C1 segment of cervical spinal cord (tissue), 14 donors: ENCODE measurements around the gene EIF2B5.
"Not testable (repeated sequence)": the region's sequence is repeated elsewhere in the genome, so short reads cannot be mapped to it uniquely, and the experiment has no call there.

Source experiments
- DNase-seq, 14 donors: peaks; one replicate each; lab custom pipeline; 2025; lab: John Stamatoyannopoulos, UW

Gene EIF2B5

DNA sequence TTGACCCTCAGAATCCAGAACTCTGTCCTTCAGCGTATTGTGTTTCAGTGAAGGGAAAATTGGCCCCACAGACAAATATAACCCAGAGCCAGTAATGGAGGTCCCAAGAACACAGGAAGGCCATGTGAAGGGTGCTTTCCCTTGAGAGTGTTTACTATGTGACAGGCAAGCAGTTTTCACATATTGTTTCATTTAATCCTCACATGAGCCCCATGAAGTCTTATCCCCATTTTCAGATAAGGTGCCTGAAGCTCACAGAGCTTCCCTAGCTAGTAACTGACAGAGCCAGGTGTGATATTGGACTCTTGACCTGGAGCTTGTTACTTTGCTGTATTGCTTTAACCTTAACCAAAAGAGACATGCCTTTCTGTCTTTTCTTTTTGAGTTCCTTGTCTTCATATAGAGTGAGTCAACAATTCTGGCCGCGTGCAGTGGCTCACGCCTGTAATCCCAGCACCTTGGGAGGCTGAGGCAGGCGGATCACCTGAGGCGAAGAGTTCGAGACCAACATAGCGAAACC, 10.7 kb downstream of the EIF2B5 start:
- no peak for DNase-seq

DNA sequence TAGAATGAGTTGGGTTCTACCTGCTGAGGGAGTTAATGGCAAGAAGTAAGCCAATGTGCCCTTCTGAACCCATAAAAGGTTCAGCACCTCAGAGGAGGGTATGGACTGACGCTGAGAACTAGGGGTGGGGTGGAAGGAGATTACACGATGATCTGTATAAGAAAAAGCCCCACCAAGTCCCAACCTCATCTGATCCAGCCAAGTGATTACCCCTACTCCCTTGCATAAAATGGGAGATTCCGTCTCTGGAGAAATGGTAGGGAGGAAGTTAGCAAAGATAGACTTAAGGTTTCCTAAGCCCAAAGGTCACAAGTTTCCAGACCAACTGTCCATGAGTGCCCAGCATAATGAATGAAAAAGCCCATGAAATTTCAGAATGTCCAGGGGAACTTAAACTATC, 12.9 kb downstream of the EIF2B5 start:
- DNase-seq = no peak

DNA sequence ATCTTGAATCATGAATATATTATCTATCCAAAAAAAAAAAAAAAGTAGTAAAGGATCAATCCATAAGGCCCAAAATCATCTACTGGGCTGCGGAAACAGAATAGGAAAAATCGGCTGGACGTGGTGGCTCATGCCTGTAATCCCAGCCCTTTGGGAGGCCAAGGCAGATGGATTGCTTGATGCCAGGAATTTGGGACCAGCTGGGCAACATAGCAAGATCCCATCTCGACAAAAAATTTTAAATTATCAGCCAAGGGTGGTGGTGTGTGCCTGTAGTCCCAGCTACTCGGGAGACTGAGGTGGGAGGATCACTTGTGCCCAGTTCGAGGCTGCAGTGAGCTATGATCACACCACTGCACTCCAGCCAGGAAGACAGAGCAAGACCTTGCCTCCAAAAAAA, 14.0 kb downstream of the EIF2B5 start:
- no peak for DNase-seq

DNA sequence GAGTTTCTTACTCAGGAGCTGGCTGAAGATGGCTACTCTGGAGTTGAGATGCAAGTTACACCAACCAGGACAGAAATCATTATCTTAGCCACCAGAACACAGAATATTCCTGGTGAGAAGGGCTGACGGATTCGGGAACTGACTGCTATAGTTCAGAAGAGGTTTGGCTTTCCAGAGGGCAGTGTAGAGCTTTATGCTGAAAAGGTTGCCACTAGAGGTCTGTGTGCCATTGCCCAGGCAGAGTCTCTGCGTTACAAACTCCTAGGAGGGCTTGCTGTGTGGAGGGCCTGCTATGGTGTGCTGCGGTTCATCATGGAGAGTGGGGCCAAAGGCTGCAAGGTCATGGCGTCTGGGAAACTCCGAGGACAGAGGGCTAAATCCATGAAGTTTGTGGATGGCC, 14.6 kb downstream of the EIF2B5 start:
- not testable (repeated sequence) for DNase-seq

DNA sequence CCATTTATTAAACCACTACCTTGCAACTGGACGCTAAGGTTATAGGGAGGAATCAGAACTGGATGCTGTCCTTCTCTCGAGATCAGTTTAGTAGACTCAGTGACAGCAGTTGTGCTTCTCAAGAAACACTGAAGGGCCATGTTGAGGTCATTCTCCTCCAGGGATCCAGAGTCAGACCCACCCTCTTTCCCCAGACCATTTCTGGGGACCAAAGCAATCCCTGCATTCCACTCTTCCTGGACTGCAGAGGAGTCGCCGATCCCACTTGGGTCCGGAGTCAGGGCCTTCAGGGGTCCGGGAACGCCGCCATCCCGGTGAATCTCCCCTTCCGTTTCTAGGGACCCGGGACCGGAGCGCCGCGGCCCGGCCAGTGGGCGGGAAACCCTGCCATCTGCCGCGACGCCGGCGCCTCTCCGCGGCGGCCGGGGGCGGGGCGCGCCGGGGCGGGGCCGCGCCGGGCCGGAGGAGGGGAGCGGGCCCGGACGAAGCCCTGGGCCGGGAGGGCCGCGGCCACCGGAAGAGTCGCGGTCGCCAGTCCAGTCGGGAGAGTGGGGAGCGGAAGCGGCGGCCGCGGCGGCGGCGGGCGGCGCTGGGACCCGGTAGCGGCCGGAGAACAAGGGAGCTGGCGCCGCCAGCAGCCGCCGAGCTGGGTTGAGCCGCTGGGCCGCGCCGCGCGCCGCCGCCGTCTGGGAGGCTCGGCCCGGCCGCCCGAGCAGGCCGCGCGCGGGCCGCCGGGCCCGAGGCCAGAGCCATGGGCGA, 19.9 kb downstream of the EIF2B5 start, which contains the start of gene DVL3:
DVL3 (plus strand) TSS at position 493 of the 759 bp plus-strand sequence; CDS start at position 752, 259 bp downstream.
- DNase-seq = peak in 13 of 14 donors; percentile 21 to 77 (median 56)

DNA sequence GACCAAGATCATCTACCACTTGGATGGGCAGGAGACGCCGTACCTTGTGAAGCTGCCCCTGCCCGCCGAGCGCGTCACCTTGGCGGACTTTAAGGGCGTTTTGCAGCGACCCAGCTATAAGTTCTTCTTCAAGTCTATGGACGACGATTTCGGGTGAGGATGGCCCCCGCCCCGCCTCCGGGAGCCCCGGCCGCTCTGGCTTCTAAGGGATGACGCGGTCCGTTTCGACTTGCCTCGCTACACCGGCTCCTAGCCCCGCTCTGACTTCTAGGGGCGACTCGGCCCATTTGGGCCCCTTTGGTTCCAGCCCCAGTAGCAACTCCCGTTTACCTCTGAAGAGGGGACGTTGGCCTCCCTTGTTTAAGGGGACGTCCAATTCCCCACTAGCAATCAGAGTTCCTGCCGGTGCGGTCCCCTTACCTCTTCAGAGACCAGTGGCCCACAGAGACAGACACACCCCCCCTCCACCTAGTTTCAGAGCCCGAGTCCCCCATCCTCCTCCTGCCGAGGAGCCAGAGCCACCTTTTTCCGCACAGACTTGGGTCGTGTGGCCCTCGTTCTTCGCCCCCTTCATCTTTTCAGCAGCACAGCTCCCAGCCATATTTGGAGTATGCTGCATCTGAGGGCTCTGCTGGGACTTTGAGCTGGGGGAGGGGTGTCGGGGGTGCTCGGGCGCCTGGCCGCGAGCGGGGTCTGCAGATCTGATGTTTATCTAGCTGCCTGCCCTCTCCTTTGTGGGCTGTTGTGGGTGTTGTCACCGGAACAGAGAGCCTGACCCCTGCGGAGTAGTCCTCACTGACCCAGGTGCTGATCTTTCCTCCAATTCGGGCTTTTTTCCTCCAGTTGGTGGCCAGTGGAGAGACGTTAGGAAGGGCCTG, 20.7 kb downstream of the EIF2B5 start:
- peak in 9 of 14 donors; percentile 36 to 74 (median 53) for DNase-seq

DNA sequence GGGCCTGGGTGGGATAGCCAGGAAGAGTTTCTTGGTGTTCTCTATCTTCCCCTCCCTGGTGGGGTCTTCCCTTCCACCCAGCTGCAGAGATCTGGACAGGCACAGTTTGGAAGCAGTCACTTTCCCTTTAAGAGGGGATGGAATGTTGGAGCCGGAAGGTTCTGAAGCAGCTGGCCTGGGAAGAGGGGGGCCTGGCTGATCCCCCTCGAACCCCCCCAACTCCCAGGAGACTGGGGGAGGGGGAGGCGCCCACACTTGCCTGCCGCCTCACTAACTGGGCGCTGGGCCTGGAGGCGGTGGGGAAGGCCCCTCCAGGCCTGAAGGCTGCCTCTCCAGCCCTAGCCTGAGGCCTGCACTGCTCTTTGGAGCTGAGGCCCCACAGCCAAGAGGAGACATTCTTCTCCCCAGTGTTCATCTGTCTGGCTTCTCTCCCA, 21.4 kb downstream of the EIF2B5 start:
- peak in 11 of 14 donors; percentile 19 to 74 (median 44) for DNase-seq

DNA sequence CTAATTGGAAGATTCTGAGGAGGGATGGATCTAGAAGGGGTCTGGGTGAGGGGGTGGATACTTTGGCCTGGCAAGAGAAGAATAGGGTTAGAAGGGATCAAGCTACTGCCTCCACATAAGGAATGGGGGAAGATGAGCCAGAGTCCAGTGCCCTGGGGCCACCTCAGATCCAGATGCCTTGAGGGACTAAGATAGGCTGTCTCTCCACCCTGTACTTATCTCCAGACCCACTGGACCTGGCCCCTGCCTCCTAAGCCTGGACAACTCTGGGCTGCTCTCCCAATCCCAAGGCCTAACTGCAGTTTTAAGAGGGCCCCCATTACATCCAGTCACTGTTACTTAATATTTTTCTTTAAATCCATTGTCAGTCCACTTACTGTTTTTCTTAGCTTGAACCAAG, 22.0 kb downstream of the EIF2B5 start:
- no peak for DNase-seq

DNA sequence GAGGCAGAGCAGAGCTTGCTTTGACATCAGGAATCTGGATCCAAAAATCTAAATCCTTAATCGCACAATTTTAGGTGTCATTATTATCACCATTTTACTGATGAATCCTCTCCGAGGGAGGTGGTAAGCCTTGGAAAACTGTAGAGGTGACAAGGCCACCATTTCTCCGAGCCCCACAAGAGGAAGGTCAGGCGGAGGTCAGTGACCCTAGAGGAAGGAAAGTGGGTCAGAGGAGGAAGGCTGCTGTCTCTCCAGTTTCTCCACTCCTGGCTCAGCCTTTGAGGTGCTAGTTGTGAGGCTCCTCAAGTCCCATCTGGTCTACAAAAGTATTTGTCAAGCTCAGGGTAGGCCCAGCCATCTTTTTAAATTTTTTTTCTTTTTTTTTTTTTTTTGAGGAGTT, 23.2 kb downstream of the EIF2B5 start:
- no peak for DNase-seq

DNA sequence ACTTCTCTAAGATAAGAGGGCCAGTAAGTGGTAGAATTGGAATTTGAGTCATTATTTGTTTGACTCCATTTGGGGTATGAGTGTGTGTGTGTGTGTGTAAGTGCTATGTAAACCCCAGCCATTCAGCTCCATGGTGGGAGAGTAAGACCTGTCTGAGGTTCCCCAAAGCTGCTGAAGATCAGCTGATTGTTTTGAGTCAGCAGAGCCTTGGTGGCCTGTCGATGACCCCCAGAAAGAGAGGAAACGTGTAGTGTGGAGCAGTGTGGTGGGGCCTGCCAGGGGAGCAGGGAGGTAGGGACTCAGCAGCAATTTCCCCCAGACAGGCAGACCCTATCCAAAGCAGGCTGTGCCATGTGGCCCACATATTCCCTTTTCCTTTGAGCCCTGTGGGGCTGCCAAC, 25.3 kb downstream of the EIF2B5 start:
- no peak for DNase-seq

DNA sequence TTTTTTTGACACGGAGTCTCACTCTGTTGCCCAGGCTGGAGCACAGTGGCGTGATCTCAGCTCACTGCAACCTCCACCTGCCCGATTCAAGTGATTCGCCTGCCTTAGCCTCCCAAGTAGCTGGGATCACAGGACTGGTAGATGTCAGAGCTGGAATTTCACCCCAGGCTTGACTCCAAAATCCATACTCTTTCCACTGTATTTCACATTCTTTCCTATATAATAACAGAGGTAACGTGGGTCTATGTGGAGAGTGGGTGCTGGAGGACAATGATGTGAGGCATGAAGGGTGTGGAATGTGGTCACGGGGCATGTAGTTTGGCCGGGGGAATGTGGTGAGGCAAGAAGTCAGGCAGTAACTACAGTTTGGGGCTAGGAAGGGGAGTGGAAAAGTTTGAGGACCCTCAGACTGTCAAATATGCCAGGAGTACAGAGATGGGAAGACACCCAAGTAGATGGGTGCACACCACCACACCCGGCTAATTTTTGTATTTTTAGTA, 27.5 kb downstream of the EIF2B5 start:
- DNase-seq = not testable (repeated sequence)

DNA sequence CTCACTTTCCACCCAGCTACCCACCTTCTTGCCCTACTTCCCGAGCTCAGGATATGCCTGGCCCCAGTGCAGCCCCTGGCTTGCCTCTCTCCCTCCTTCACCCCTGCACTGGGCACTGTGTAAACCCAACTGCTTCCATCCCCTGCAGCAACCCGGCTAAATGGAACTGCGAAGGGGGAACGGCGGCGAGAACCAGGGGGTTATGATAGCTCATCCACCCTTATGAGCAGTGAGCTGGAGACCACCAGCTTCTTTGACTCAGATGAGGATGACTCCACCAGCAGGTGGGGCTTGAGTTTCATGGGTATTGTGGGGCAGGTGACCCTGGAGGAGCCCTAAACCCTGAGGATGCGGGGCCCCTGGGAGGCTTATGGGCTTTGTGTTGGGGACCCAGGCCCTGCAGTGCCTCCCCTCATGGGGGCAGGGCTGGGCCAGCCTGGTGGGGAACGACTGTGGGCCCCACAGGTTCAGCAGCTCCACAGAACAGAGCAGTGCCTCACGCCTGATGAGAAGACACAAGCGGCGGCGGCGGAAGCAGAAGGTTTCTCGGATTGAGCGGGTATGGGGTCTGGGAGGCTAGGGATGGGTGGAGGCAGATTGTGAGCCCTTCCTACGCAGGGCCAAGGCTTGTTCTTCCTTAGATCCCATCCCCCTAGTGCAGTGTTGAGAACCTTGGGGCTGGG, 29.6 kb downstream of the EIF2B5 start:
- DNase-seq = no peak

DNA sequence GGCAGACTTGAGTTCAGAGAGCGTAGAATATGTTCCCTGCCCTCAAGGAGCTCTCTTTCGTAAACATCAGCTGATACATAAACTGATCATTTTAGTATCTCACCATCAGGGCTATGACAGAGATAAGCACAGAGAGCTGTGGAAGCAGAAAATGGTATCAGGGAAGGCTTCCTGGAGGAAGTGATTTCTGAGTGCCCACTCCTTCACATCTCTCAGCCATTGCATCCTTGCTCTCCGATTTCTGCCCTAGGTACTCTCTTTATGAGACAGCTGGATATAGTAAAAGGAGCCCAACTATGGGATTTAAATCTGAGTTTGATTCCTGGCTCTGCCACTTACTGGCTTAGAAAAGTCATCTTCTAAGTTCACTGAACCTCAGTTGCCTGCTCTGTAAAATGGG, 30.4 kb downstream of the EIF2B5 start:
- DNase-seq = no peak

DNA sequence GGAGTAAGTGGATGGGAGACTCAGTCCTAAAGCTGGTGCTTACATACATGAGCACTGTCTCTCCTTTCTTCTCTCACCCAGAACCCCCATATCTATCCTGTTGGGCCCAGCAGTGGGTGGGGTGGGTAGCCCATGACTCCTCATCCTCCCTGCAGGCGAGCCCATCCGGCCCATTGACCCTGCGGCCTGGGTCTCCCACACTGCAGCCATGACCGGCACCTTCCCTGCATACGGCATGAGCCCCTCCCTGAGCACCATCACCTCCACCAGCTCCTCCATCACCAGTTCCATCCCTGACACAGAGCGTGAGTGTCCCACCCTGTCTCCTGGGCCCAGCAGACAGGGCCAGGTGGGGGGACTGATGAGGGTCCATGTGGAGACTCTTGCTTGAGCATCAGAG, 31.5 kb downstream of the EIF2B5 start:
- no peak for DNase-seq

DNA sequence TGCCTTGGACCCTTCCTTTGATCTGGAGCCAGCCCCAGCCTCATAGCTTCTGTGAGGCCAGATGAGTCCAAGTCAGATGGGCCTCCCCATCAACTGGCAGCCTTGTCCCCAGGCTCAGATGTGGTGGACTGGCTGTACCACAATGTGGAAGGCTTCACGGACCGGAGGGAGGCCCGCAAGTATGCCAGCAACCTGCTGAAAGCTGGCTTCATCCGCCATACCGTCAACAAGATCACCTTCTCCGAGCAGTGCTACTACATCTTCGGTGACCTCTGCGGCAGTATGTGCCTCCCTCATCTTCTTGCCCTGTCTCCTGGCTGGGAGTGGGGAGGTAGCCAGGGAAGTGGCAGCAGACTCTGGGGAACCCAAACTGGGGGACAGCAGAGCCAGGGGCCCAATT, 32.6 kb downstream of the EIF2B5 start:
- DNase-seq = no peak

DNA sequence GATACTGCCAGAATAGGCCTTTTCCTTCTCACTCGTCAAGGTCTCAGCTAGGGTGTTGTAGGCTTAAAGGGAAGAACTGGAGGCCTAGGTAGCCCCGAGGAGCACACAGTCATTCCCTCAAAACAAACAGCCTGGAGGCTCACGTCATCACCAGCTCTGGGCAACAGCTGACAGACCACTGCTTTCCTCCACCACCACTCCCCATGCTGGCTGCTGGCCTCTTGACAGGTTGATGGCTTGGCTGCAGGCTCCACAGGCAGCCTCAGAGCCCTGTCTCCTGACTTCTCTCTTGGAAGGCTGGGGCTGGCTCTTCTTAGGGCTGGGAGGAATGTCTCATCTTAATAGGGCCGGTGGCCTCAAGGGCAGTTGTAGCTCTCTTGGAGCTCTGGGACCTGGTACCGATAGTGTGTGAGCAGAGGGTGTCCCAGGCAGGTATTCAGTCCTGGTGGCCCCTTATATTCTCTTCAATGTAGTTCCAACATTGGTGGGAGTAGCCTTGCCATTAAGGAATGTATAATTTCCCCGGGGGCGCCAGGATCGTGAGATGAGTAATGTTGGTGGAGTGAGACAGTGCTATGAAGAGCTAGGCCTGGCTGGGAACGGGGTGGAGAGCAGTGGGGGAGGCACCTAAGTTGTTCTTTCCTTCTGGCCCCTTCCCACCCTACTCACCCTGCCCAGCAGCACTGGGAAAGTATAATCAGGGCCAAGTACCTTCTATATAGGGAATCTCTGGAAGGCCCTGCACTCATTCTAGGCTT, 33.4 kb downstream of the EIF2B5 start:
- no peak for DNase-seq

DNA sequence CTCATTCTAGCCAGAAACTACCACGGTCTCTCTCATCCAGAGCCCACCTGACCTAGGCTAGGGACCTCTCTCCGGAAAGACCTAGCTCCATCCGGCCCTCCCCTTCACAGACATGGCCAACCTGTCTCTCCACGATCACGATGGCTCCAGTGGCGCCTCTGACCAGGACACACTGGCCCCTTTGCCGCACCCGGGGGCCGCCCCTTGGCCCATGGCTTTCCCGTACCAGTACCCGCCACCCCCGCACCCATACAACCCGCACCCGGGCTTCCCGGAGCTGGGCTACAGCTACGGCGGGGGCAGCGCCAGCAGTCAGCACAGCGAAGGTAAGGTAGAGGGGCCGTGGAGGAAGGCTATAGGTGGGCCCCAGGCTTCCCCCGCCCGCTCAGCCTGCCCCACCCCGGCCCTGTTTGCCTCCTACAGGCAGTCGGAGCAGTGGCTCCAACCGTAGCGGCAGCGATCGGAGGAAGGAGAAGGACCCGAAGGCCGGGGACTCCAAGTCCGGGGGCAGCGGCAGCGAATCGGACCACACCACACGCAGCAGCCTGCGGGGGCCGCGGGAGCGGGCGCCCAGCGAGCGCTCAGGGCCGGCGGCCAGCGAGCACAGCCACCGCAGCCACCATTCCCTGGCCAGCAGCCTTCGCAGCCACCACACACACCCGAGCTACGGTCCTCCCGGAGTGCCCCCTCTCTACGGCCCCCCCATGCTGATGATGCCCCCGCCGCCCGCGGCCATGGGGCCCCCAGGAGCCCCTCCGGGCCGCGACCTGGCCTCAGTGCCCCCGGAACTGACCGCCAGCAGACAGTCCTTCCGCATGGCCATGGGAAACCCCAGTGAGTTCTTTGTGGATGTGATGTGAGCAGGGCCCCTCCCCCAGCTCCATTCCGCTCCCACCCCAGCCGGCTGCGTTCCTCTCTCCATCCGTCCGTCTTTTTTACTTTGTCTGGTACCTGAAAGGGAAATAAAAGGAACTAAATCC, 35.0 kb downstream of the EIF2B5 start:
- no peak for DNase-seq

DNA sequence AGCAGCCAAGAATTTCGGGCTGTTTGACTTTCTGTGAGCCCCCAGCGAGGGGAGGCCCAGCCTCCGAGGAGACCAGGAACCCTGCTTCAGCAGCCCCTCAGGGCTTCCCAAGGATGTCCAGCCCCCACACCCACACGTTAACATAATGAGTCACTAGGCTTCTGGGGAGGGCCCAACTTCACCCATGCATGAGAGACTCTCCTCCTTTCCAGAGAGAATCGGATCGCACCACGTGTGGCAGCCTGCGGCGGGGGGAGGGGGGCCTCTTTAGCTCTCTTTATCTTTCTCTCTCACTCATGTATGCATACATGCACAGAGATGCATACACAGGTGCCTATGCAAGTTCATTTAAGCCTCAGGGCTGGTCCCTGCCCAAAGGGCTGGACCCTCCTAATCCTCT, 36.4 kb downstream of the EIF2B5 start:
- DNase-seq = no peak

DNA sequence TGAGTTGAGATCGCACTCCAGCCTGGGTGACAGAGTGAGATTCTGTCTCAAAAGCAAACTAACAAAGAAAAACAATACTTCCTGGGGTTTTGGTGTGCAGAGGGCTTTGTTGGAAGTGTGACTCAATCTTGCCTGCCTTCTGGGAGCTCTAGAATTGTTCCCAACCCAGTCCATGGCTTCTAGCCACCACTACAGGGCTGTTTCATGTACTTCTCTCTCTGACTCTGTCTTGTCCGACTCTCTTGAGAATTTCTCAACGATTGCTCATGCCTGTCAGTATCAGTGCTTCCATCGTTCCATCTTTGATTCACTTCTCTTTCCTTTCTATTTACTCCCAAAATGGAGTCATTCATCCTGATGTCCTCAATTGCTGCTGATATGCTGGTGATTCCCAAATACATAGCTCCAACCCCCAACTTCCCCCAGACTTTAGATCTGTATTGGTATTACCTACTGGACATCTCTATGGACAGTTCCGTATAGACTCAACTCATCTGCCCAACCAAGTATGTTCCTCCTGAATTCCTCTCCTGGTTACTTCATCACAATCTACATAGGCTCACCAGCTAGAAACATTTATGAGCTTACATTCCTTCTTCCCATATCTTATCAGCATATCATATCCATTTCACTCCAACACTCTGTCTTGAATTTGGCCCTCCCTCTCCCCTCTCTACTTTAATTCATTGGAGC, 37.7 kb downstream of the EIF2B5 start:
- DNase-seq = no peak
